HG03060 (cell line): Measurements from ENCODE around the gene USP13.

Experiments
- ATAC-seq: cut with Tn5 transposase; IDR thresholded peaks from one replicate; pipeline ENCODE4 v1.9.1; 2021; ENCODE audit warnings: low read depth, moderate number of reproducible peaks; ENCODE audit not compliant: unreplicated experiment

The USP13 gene

DNA sequence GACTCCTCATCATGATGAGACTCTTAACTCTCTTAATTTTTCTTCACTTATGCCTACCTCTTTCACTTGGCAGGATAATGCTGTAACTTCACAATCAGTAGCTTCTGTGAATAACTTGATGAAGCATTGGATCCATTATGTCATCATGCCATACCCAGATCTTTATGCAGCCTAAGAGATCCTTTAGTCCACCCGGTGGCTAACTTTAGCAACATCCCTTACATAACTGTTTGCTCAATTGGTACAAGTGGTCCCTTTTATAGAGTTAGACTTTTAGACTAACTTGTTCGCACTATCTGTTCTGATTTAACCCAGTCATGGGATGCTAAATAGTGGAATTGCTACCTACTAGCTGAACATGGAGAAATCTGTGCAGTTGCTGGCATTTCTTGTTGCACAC lies 184.5 kb downstream of the USP13 start:
- no peak for ATAC-seq
